ENCODE measurements around the gene HTATSF1.

DNA sequence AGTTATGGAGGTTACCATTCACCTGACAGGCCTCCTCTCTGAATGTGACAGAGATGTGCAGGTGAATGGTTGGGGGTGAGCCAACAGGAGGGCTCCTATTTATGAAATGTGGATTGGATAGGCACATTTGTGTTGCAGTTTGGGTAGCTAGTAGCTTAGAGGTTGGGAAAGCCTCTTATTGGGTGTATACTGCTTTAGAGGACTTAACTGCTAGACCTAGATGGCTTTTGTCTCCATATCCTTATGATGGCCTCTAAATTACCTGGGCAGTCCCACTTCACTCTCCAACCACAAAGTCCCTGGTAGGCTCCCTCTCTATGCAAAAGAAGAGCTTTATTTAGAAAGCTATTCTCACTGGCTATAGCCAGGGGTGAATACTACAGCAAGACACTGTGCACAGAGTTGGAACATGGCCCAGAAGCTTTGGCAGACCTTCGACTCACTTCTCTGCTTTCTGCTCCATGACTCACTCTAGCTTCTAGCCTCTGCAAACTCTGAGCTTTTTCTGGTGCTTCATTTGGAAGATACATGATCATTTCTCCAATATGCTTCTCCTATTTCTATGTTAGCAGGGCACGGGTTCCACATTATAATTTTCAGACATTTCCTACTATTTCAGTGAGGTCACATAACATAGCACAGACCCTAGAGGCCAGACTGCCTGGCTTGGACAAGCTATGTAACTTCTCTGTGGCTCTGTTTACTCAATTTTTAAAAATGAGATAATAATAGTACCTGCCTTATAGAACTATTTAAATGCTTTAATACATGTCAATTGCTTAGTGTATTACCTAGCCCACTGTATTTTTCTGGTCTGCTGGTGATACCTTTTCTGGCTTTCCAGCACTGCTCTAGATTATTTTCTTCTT lies 28.6 kb downstream of the HTATSF1 start:
- TF ChIP-seq POLR2AphosphoS5 (IDR thresholded peaks at IDR 0.05; ENCODE audit: control insufficient read depth, insufficient read depth, low read depth, low read length) (no peak), EZH2 (IDR thresholded peaks at IDR 0.05; ENCODE audit: borderline replicate concordance, low read depth, low read length) (no peak), BHLHE40 (IDR thresholded peaks at IDR 0.05; ENCODE audit: low read length) (no peak), SP2 (IDR thresholded peaks at IDR 0.05; ENCODE audit: extremely low read depth, low read depth, low read length, poor library complexity, severe bottlenecking) (no peak), ZFX (CRISPR knock-in tag; IDR thresholded peaks at IDR 0.05) (no peak), TAF1 (IDR thresholded peaks at IDR 0.05; ENCODE audit: control insufficient read depth, extremely low read depth, insufficient read depth, low read length, severe bottlenecking) (no peak), NCOA6 (IDR thresholded peaks at IDR 0.05) (no peak), POLR2A (conservative IDR thresholded peaks at IDR 0.05) (no peak), KLF6 (CRISPR knock-in tag; IDR thresholded peaks at IDR 0.05; ENCODE audit: borderline replicate concordance) (no peak)
- TF ChIP-seq, protein P1, sequence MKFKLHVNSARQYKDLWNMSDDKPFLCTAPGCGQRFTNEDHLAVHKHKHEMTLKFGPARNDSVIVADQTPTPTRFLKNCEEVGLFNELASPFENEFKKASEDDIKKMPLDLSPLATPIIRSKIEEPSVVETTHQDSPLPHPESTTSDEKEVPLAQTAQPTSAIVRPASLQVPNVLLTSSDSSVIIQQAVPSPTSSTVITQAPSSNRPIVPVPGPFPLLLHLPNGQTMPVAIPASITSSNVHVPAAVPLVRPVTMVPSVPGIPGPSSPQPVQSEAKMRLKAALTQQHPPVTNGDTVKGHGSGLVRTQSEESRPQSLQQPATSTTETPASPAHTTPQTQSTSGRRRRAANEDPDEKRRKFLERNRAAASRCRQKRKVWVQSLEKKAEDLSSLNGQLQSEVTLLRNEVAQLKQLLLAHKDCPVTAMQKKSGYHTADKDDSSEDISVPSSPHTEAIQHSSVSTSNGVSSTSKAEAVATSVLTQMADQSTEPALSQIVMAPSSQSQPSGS (CRISPR knock-in tag; IDR thresholded peaks at IDR 0.05): no peak
- TF ChIP-seq, protein P2, sequence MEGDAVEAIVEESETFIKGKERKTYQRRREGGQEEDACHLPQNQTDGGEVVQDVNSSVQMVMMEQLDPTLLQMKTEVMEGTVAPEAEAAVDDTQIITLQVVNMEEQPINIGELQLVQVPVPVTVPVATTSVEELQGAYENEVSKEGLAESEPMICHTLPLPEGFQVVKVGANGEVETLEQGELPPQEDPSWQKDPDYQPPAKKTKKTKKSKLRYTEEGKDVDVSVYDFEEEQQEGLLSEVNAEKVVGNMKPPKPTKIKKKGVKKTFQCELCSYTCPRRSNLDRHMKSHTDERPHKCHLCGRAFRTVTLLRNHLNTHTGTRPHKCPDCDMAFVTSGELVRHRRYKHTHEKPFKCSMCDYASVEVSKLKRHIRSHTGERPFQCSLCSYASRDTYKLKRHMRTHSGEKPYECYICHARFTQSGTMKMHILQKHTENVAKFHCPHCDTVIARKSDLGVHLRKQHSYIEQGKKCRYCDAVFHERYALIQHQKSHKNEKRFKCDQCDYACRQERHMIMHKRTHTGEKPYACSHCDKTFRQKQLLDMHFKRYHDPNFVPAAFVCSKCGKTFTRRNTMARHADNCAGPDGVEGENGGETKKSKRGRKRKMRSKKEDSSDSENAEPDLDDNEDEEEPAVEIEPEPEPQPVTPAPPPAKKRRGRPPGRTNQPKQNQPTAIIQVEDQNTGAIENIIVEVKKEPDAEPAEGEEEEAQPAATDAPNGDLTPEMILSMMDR (IDR thresholded peaks at IDR 0.05 in 2 of 3, conservative IDR thresholded peaks at IDR 0.05 in 1 of 3; ENCODE audit: insufficient read depth in 2 of 3, low read depth in 1 of 3, low read length in 3 of 3): no peak
- TF ChIP-seq, protein P3, sequence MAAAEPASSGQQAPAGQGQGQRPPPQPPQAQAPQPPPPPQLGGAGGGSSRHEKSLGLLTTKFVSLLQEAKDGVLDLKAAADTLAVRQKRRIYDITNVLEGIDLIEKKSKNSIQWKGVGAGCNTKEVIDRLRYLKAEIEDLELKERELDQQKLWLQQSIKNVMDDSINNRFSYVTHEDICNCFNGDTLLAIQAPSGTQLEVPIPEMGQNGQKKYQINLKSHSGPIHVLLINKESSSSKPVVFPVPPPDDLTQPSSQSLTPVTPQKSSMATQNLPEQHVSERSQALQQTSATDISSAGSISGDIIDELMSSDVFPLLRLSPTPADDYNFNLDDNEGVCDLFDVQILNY (CRISPR knock-in tag; IDR thresholded peaks at IDR 0.05): no peak
- TF ChIP-seq, protein P4, sequence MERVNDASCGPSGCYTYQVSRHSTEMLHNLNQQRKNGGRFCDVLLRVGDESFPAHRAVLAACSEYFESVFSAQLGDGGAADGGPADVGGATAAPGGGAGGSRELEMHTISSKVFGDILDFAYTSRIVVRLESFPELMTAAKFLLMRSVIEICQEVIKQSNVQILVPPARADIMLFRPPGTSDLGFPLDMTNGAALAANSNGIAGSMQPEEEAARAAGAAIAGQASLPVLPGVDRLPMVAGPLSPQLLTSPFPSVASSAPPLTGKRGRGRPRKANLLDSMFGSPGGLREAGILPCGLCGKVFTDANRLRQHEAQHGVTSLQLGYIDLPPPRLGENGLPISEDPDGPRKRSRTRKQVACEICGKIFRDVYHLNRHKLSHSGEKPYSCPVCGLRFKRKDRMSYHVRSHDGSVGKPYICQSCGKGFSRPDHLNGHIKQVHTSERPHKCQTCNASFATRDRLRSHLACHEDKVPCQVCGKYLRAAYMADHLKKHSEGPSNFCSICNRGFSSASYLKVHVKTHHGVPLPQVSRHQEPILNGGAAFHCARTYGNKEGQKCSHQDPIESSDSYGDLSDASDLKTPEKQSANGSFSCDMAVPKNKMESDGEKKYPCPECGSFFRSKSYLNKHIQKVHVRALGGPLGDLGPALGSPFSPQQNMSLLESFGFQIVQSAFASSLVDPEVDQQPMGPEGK (CRISPR knock-in tag; IDR thresholded peaks at IDR 0.05; ENCODE audit: borderline replicate concordance): no peak

Measured in K562 (cell line).